Thyroid gland (tissue), 4 donors: ENCODE measurements around the gene CNKSR2. TPM values are rescaled to one million over a fixed set of nuclear protein-coding genes. Genes with fewer than 3 reads are reported as not detected.

Source experiments
- DNase-seq, 2 donors: peaks; one replicate each; pipeline ENCODE4 v3.0.0-alpha.2; 2019
- H3K27ac ChIP-seq, 3 donors: fragments of 200-600 bp; sonication (generic); 1 replicate in 2 of 3; 2 replicates in 1 of 3; pipeline ENCODE4 v1.5.1; 2016 to 2019; ENCODE audit warnings: mild to moderate bottlenecking in 1 of 3, moderate library complexity in 1 of 3
- H3K27me3 ChIP-seq: fragments of 200-600 bp; sonication (generic); one replicate; pipeline ENCODE4 v1.5.1; 2019
- H3K36me3 ChIP-seq, 2 donors: fragments of 200-600 bp; sonication (generic); one replicate each; pipeline ENCODE4 v1.5.1; 2016 to 2019
- H3K4me1 ChIP-seq, 2 donors: fragments of 200-600 bp; sonication (generic); one replicate each; pipeline ENCODE4 v1.5.1; 2017 to 2019
- H3K4me3 ChIP-seq, 3 donors: fragments of 200-600 bp; sonication (generic); replicated peaks in 1 of 3; 1 replicate in 2 of 3; 2 replicates in 1 of 3; pipeline ENCODE4 v1.5.1; 2016; ENCODE audit warnings: mild to moderate bottlenecking in 1 of 3
- H3K9me3 ChIP-seq: fragments of 200-600 bp; sonication (generic); one replicate; pipeline ENCODE4 v1.5.1; 2017
- CTCF ChIP-seq, 6 experiments: fragments of 200-600 bp in 3 of 6; fragments of 450-650 bp in 3 of 6; sonication (generic) in 3 of 6; IDR thresholded peaks; one replicate each; pipeline ENCODE4 v1.5.1; 2016 to 2019; ENCODE audit warnings: antibody characterized with exemption in 6 of 6, mild to moderate bottlenecking in 2 of 6, inconsistent platforms in 1 of 6, moderate library complexity in 1 of 6
- POLR2A ChIP-seq, 2 donors: fragments of 450-650 bp; IDR thresholded peaks; one replicate each; pipeline ENCODE4 v1.6.1; 2017; ENCODE audit warnings: antibody characterized with exemption in 2 of 2, mild to moderate bottlenecking in 2 of 2, moderate library complexity in 1 of 2
- WGBS, 2 donors: methylation state at CpG; one replicate each; pipeline ENCODE4 v1.1.5; 2017; 5-methylcytosine and 5-hydroxymethylcytosine counted together
- intact Hi-C: fragments of 100-400 bp; cut with DNase I; formaldehyde crosslinking; loops from one replicate; pipeline ENCODE4 v1.15.1; 2023
- total RNA-seq, 4 donors: library from RNA; depleted of rRNA; stranded (reverse); fragments of >200 nt; gene quantifications; one replicate each; pipeline ENCODE4 v1.2.3, GENCODE V29; 2016

Gene CNKSR2
- total RNA-seq, 4 donors from 2014 or later = 4.2 to 10.9 (median 7.3) TPM

DNA sequence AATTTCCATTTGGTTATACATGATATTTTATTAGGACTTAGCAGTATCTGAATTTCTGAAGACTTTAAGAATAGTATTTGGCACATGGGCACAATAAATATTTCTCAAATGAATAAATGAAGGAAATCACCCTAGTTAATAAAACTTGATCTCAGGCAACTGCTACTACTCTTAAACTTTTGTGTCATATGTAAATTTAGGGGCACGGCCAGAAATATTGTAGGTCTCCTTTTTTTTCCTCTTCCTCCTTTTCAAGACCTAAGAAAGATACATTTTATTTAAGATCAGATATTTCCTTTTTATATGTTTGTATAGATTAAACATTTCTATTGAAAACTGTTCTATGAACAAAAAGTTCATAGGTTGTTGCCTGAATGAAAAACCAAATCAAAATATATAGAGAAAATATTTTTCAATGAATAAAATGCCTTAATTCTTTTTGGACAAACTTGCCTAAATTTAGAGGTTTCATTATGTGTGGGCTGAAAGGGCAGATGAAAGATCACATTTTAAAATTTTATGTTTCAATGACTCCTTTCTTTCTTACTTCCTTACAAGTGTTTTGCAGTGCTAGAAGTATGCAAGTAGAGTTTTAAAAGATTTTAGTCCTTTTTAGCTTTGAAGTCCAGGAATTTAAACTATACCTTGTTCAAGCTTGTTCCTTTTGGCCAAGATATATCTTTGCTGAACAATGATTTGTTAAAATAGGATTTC lies 26.3 kb downstream of the CNKSR2 start:
- no peak overlapping the region for H3K4me3 ChIP-seq
- H3K9me3 ChIP-seq = no peaks in the 10 kb centered on the region
- 94 to 95% methylated on average over 1 of the region's 1 CpG for WGBS, 2 donors
- H3K36me3 ChIP-seq = no peaks in the 10 kb centered on the region
- H3K27ac ChIP-seq = no peak overlapping the region
- no peaks in the 10 kb centered on the region for H3K4me1 ChIP-seq
- H3K27me3 ChIP-seq = peaks cover 5% of the 10 kb centered on the region
- no peak for DNase-seq
- no peak for TF ChIP-seq CTCF (IDR thresholded peaks at IDR 0.05)
- no peak for TF ChIP-seq POLR2A (IDR thresholded peaks at IDR 0.05)
- intact Hi-C loops = no loop called here

GRCh38 chrX:21408307-21408706 lies 34.1 kb downstream of the CNKSR2 start:
- intact Hi-C loops = no loop called here
- WGBS, 2 donors = 20 to 50% methylated on average over 2 of the region's 2 CpGs
- no peak for TF ChIP-seq CTCF (IDR thresholded peaks at IDR 0.05)
- TF ChIP-seq POLR2A (IDR thresholded peaks at IDR 0.05) = no peak

GRCh38 chrX:21408788-21409187 lies 34.6 kb downstream of the CNKSR2 start:
- no peak for DNase-seq
- TF ChIP-seq CTCF (IDR thresholded peaks at IDR 0.05) (no peak), POLR2A (IDR thresholded peaks at IDR 0.05) (no peak)
- Histone ChIP-seq H3K4me3 (no peak overlapping the region), H3K4me1 (no peaks in the 10 kb centered on the region), H3K36me3 (no peaks in the 10 kb centered on the region), H3K27me3 (no peaks in the 10 kb centered on the region), H3K9me3 (no peaks in the 10 kb centered on the region), H3K27ac (no peak overlapping the region)
- intact Hi-C loops = no loop called here
- 71% methylated on average over 1 of the region's 1 CpG for WGBS, 2 donors

More at GRCh38 chrX:21408307-21408706, 34.1 kb downstream of the CNKSR2 start:
- Histone ChIP-seq H3K4me1 (no peaks in the 10 kb centered on the region), H3K4me3 (no peak overlapping the region), H3K27me3 (no peaks in the 10 kb centered on the region), H3K36me3 (no peaks in the 10 kb centered on the region), H3K9me3 (no peaks in the 10 kb centered on the region), H3K27ac (no peak overlapping the region)
- no peak for DNase-seq

DNA sequence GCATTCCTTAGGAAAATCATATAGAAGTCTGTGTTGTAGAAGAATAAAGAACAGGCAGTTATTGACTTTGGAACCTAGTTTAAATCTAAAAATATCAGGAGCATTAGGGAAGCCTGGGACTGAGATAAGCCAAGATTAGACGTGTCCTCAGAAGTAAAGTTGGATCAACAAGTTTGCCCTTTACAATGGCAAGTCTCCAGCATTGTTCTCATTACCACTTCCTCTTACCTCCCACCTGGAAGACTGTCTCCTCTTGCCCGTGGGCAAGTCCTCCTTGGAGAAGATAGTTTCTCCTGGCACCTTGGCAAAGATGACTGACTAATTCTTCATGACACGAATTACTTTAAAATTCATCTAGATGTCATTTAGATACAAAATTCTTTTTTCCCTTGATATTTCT lies 37.8 kb downstream of the CNKSR2 start:
- intact Hi-C loops = no loop called here
- Histone ChIP-seq H3K27ac (no peak overlapping the region), H3K9me3 (no peaks in the 10 kb centered on the region), H3K4me1 (no peaks in the 10 kb centered on the region), H3K4me3 (no peak overlapping the region), H3K36me3 (no peaks in the 10 kb centered on the region), H3K27me3 (no peaks in the 10 kb centered on the region)
- TF ChIP-seq CTCF (IDR thresholded peaks at IDR 0.05) (no peak), POLR2A (IDR thresholded peaks at IDR 0.05) (no peak)
- no peak for DNase-seq
- 50 to 53% methylated on average over 3 of the region's 3 CpGs for WGBS, 2 donors

- no peak for DNase-seq
- WGBS, 2 donors = 86 to 93% methylated on average over 3 of the region's 3 CpGs
- Histone ChIP-seq H3K4me3 (no peak overlapping the region), H3K27me3 (no peaks in the 10 kb centered on the region), H3K36me3 (no peaks in the 10 kb centered on the region), H3K4me1 (no peaks in the 10 kb centered on the region), H3K27ac (no peak overlapping the region), H3K9me3 (no peaks in the 10 kb centered on the region)
- TF ChIP-seq CTCF (IDR thresholded peaks at IDR 0.05) (no peak), POLR2A (IDR thresholded peaks at IDR 0.05) (no peak)
- intact Hi-C loops = no loop called here
Observed at GRCh38 chrX:21412883-21413282, 38.7 kb downstream of the CNKSR2 start.
